Measurements from ENCODE around the gene SLC17A7. TPM values are rescaled to one million over a fixed set of nuclear protein-coding genes. Genes with fewer than 3 reads are reported as not detected.

Gene SLC17A7
- total RNA-seq (2012; rRNA removed) = 0.25 and 0.44 TPM in 2 replicates

- H3K4me3 ChIP-seq (ENCODE audit: low read length) = no peak within 1 kb of the TSS
- H3K9ac ChIP-seq (ENCODE audit: low read depth, low read length) = no peak within 1 kb of the TSS
- peak within 1 kb of the TSS; percentile 97 for H3K4me2 ChIP-seq (ENCODE audit: low read length)
- no peaks in the 10 kb centered on the region for H3K36me3 ChIP-seq (ENCODE audit: insufficient read depth, low read length)
- peaks cover 57% of the 10 kb centered on the region for H3K27me3 ChIP-seq (ENCODE audit: control insufficient read depth, insufficient read depth, low read length)
- H3K4me1 ChIP-seq (ENCODE audit: control insufficient read depth, insufficient read depth, low read length) = no peaks in the 10 kb centered on the region
- H3K9me3 ChIP-seq (replicated peaks; ENCODE audit: low read length) = no peaks in the 10 kb centered on the region
These were observed at the start of gene SLC17A7 for GRCh38 chr19:49441210-49441959. TSS of gene SLC17A7 (minus strand) at chr19:49441527. CDS start at chr19:49441379, 148 bp downstream.

GRCh38 chr19:49490287-49491029, 49.1 kb upstream of the SLC17A7 start:
- Histone ChIP-seq H3K9ac (ENCODE audit: low read depth, low read length) (peak overlapping the region; percentile 100), H3K27me3 (ENCODE audit: control insufficient read depth, insufficient read depth, low read length) (no peaks in the 10 kb centered on the region), H3K4me3 (ENCODE audit: low read length) (peak overlapping the region; percentile 99), H3K36me3 (ENCODE audit: insufficient read depth, low read length) (peaks cover 54% of the 10 kb centered on the region), H3K4me2 (ENCODE audit: low read length) (peak overlapping the region; percentile 93), H3K9me3 (replicated peaks; ENCODE audit: low read length) (no peaks in the 10 kb centered on the region), H3K4me1 (ENCODE audit: control insufficient read depth, insufficient read depth, low read length) (peaks cover 14% of the 10 kb centered on the region)

- peak overlapping the region; percentile 99 for H3K4me3 ChIP-seq (ENCODE audit: low read length)
- H3K27me3 ChIP-seq (ENCODE audit: control insufficient read depth, insufficient read depth, low read length) = no peaks in the 10 kb centered on the region
- peak overlapping the region; percentile 93 for H3K4me2 ChIP-seq (ENCODE audit: low read length)
- H3K9ac ChIP-seq (ENCODE audit: low read depth, low read length) = peak overlapping the region; percentile 100
- H3K4me1 ChIP-seq (ENCODE audit: control insufficient read depth, insufficient read depth, low read length) = peaks cover 13% of the 10 kb centered on the region
- H3K9me3 ChIP-seq (replicated peaks; ENCODE audit: low read length) = no peaks in the 10 kb centered on the region
- H3K36me3 ChIP-seq (ENCODE audit: insufficient read depth, low read length) = peaks cover 54% of the 10 kb centered on the region
These were observed 48.4 kb upstream of the SLC17A7 start for GRCh38 chr19:49489601-49490167.

GRCh38 chr19:49488863-49489537, 47.7 kb upstream of the SLC17A7 start:
- Histone ChIP-seq H3K36me3 (ENCODE audit: insufficient read depth, low read length) (peaks cover 54% of the 10 kb centered on the region), H3K4me2 (ENCODE audit: low read length) (peak overlapping the region; percentile 93), H3K9me3 (replicated peaks; ENCODE audit: low read length) (no peaks in the 10 kb centered on the region), H3K4me1 (ENCODE audit: control insufficient read depth, insufficient read depth, low read length) (peaks cover 13% of the 10 kb centered on the region), H3K27me3 (ENCODE audit: control insufficient read depth, insufficient read depth, low read length) (no peaks in the 10 kb centered on the region), H3K4me3 (ENCODE audit: low read length) (peak overlapping the region; percentile 99), H3K9ac (ENCODE audit: low read depth, low read length) (peak overlapping the region; percentile 100)

GRCh38 chr19:49488046-49488862, 46.9 kb upstream of the SLC17A7 start:
- peak overlapping the region; percentile 93 for H3K4me2 ChIP-seq (ENCODE audit: low read length)
- peaks cover 54% of the 10 kb centered on the region for H3K36me3 ChIP-seq (ENCODE audit: insufficient read depth, low read length)
- H3K27me3 ChIP-seq (ENCODE audit: control insufficient read depth, insufficient read depth, low read length) = no peaks in the 10 kb centered on the region
- H3K4me3 ChIP-seq (ENCODE audit: low read length) = peak overlapping the region; percentile 99
- H3K4me1 ChIP-seq (ENCODE audit: control insufficient read depth, insufficient read depth, low read length) = peaks cover 13% of the 10 kb centered on the region
- H3K9ac ChIP-seq (ENCODE audit: low read depth, low read length) = peak overlapping the region; percentile 100
- no peaks in the 10 kb centered on the region for H3K9me3 ChIP-seq (replicated peaks; ENCODE audit: low read length)

- Histone ChIP-seq H3K4me3 (ENCODE audit: low read length) (peak within 1 kb of the TSS; percentile 99), H3K27me3 (ENCODE audit: control insufficient read depth, insufficient read depth, low read length) (no peaks in the 10 kb centered on the region), H3K9ac (ENCODE audit: low read depth, low read length) (peak within 1 kb of the TSS; percentile 100), H3K4me2 (ENCODE audit: low read length) (peak within 1 kb of the TSS; percentile 93), H3K36me3 (ENCODE audit: insufficient read depth, low read length) (peaks cover 46% of the 10 kb centered on the region), H3K4me1 (ENCODE audit: control insufficient read depth, insufficient read depth, low read length) (peaks cover 13% of the 10 kb centered on the region), H3K9me3 (replicated peaks; ENCODE audit: low read length) (no peaks in the 10 kb centered on the region)
These were observed 46.1 kb upstream of the SLC17A7 start, which contains the start of gene RPL13A for GRCh38 chr19:49487277-49488045. TSS of gene RPL13A (plus strand) at chr19:49487608. CDS start at chr19:49487630, 22 bp downstream.

- Histone ChIP-seq H3K4me3 (ENCODE audit: low read length) (no peak overlapping the region), H3K36me3 (ENCODE audit: insufficient read depth, low read length) (peaks cover 39% of the 10 kb centered on the region), H3K4me1 (ENCODE audit: control insufficient read depth, insufficient read depth, low read length) (peaks cover 13% of the 10 kb centered on the region), H3K27me3 (ENCODE audit: control insufficient read depth, insufficient read depth, low read length) (no peaks in the 10 kb centered on the region), H3K9ac (ENCODE audit: low read depth, low read length) (no peak overlapping the region), H3K4me2 (ENCODE audit: low read length) (peak overlapping the region; percentile 54), H3K9me3 (replicated peaks; ENCODE audit: low read length) (no peaks in the 10 kb centered on the region)
These were observed 45.5 kb upstream of the SLC17A7 start for GRCh38 chr19:49486710-49487276.

- H3K27me3 ChIP-seq (ENCODE audit: control insufficient read depth, insufficient read depth, low read length) = no peaks in the 10 kb centered on the region
- H3K9me3 ChIP-seq (replicated peaks; ENCODE audit: low read length) = no peaks in the 10 kb centered on the region
- peaks cover 13% of the 10 kb centered on the region for H3K4me1 ChIP-seq (ENCODE audit: control insufficient read depth, insufficient read depth, low read length)
- no peak overlapping the region for H3K4me2 ChIP-seq (ENCODE audit: low read length)
- no peak overlapping the region for H3K4me3 ChIP-seq (ENCODE audit: low read length)
- H3K36me3 ChIP-seq (ENCODE audit: insufficient read depth, low read length) = peaks cover 35% of the 10 kb centered on the region
- no peak overlapping the region for H3K9ac ChIP-seq (ENCODE audit: low read depth, low read length)
These were observed 44.9 kb upstream of the SLC17A7 start for GRCh38 chr19:49486232-49486631.

- H3K36me3 ChIP-seq (ENCODE audit: insufficient read depth, low read length) = no peaks in the 10 kb centered on the region
These were observed 39.8 kb upstream of the SLC17A7 start for GRCh38 chr19:49481020-49481683.

More at GRCh38 chr19:49481020-49481683, 39.8 kb upstream of the SLC17A7 start:
- Histone ChIP-seq H3K4me3 (ENCODE audit: low read length) (no peak overlapping the region), H3K9ac (ENCODE audit: low read depth, low read length) (no peak overlapping the region), H3K27me3 (ENCODE audit: control insufficient read depth, insufficient read depth, low read length) (no peaks in the 10 kb centered on the region), H3K4me1 (ENCODE audit: control insufficient read depth, insufficient read depth, low read length) (no peaks in the 10 kb centered on the region), H3K9me3 (replicated peaks; ENCODE audit: low read length) (no peaks in the 10 kb centered on the region), H3K4me2 (ENCODE audit: low read length) (no peak overlapping the region)

Data from skeletal muscle satellite cell (primary cell).